ENCODE results near the gene AGBL1.

The AGBL1 gene

GRCh38 chr15:86329311-86330013, 249.8 kb downstream of the AGBL1 start:
- no peak for DNase-seq

- no peak for DNase-seq
These were observed 254.1 kb downstream of the AGBL1 start for GRCh38 chr15:86333819-86334218.

- no peak for DNase-seq
These were observed 256.5 kb downstream of the AGBL1 start for GRCh38 chr15:86336051-86336788.

GRCh38 chr15:86337071-86337470, 257.4 kb downstream of the AGBL1 start:
- no peak for DNase-seq

- no peak for DNase-seq
These were observed 267.6 kb downstream of the AGBL1 start for GRCh38 chr15:86347245-86347644.

- DNase-seq, result no peak
These were observed 269.9 kb downstream of the AGBL1 start for GRCh38 chr15:86349565-86349964.

GRCh38 chr15:86353213-86353612, 273.5 kb downstream of the AGBL1 start:
- DNase-seq, result no peak

GRCh38 chr15:86355361-86355760, 275.7 kb downstream of the AGBL1 start:
- DNase-seq, result no peak

GRCh38 chr15:86355801-86356200, 276.1 kb downstream of the AGBL1 start:
- DNase-seq, result no peak

GRCh38 chr15:86362555-86362954, 282.9 kb downstream of the AGBL1 start:
- no peak for DNase-seq

- no peak for DNase-seq
These were observed 293.5 kb downstream of the AGBL1 start for GRCh38 chr15:86373147-86373546.

GRCh38 chr15:86375733-86376280, 296.1 kb downstream of the AGBL1 start:
- DNase-seq, result no peak

GRCh38 chr15:86377914-86378313, 298.2 kb downstream of the AGBL1 start:
- DNase-seq, result no peak

- DNase-seq, result no peak
These were observed 302.7 kb downstream of the AGBL1 start for GRCh38 chr15:86382341-86382740.

GRCh38 chr15:86383611-86384010, 303.9 kb downstream of the AGBL1 start:
- no peak for DNase-seq

GRCh38 chr15:86384186-86384585, 304.5 kb downstream of the AGBL1 start:
- DNase-seq, result no peak

GRCh38 chr15:86392296-86392695, 312.6 kb downstream of the AGBL1 start:
- no peak for DNase-seq

GRCh38 chr15:86392874-86393273, 313.2 kb downstream of the AGBL1 start:
- DNase-seq, result no peak

GRCh38 chr15:86394866-86395265, 315.2 kb downstream of the AGBL1 start:
- no peak for DNase-seq

- DNase-seq, result no peak
These were observed 319.6 kb downstream of the AGBL1 start for GRCh38 chr15:86399041-86399954.

- DNase-seq, result no peak
These were observed 323.6 kb downstream of the AGBL1 start for GRCh38 chr15:86403221-86403620.

- DNase-seq, result no peak
These were observed 324.4 kb downstream of the AGBL1 start for GRCh38 chr15:86403914-86404583.

GRCh38 chr15:86408261-86408660, 328.6 kb downstream of the AGBL1 start:
- no peak for DNase-seq
